Stimulated activated naive CD8-positive, alpha-beta T cell treated with anti-CD3 and anti-CD28 coated beads, Interleukin-15, Interleukin-2, amounts not matched to agents 100 ng/mL and 50 ng/mL, for 24 hours (primary cell): Measurements from ENCODE around the gene ZNF526.

Experiments
- H3K27ac Mint-ChIP-seq: one replicate; pipeline ENCODE4 v1.8.0; 2021; ENCODE audit warnings: mild to moderate bottlenecking, mixed read lengths
- H3K27me3 Mint-ChIP-seq: one replicate; pipeline ENCODE4 v1.8.0; 2021; ENCODE audit warnings: mixed read lengths
- H3K36me3 Mint-ChIP-seq: one replicate; pipeline ENCODE4 v1.8.0; 2021; ENCODE audit warnings: low read depth, mixed read lengths
- H3K4me1 Mint-ChIP-seq: one replicate; pipeline ENCODE4 v1.8.0; 2021; ENCODE audit warnings: low read depth, mixed read lengths
- H3K4me3 Mint-ChIP-seq: one replicate; pipeline ENCODE4 v1.8.0; 2021; ENCODE audit warnings: mild to moderate bottlenecking, mixed read lengths
- H3K9me3 Mint-ChIP-seq: one replicate; pipeline ENCODE4 v1.8.0; 2021; ENCODE audit warnings: mixed read lengths

The ZNF526 gene

DNA sequence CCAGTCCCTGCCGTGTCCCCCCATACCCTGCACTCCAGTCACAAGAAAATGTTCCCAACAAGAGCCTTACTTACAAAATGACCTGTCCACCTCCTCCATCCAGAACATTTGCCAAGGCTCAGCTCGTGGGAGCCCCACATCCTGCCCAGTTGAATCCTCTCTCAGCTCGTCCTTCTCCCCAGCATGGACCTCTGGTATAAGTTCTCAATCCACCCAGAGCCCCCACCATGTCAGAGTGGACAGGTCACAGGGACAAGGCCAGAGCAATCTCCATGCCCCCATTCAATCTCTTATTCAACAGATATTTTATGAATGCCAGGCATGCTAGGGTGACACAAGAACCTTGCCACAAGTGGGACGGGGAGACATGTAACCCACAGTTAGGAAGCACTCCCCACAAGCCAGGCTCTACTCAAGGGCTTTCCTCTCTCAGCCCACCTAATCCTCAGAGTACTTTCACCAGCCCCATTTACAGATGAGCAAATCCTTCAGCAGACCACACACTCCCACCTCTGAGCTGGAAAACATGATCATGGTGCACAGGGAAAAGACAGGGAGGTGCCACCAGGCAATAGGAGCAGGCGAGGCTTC is 17.7 kb upstream of the ZNF526 start:
- Mint-ChIP-seq H3K9me3 (no peaks in the 10 kb centered on the region), H3K27ac (peak overlapping the region; percentile 97), H3K4me1 (peaks cover 86% of the 10 kb centered on the region), H3K27me3 (no peaks in the 10 kb centered on the region), H3K4me3 (peak overlapping the region; percentile 31), H3K36me3 (peaks cover 65% of the 10 kb centered on the region)

- H3K36me3 Mint-ChIP-seq, result peaks cover 72% of the 10 kb centered on the region
- H3K4me1 Mint-ChIP-seq, result peaks cover 87% of the 10 kb centered on the region
- H3K4me3 Mint-ChIP-seq, result no peak overlapping the region
- no peaks in the 10 kb centered on the region for H3K9me3 Mint-ChIP-seq
- no peaks in the 10 kb centered on the region for H3K27me3 Mint-ChIP-seq
- H3K27ac Mint-ChIP-seq, result peak overlapping the region; percentile 42
Observed at GRCh38 chr19:42203700-42204099, 16.4 kb upstream of the ZNF526 start.

GRCh38 chr19:42204664-42205063 is 15.4 kb upstream of the ZNF526 start:
- peaks cover 73% of the 10 kb centered on the region for H3K36me3 Mint-ChIP-seq
- peaks cover 81% of the 10 kb centered on the region for H3K4me1 Mint-ChIP-seq
- no peak overlapping the region for H3K4me3 Mint-ChIP-seq
- no peaks in the 10 kb centered on the region for H3K27me3 Mint-ChIP-seq
- H3K27ac Mint-ChIP-seq, result no peak overlapping the region
- H3K9me3 Mint-ChIP-seq, result no peaks in the 10 kb centered on the region

- Mint-ChIP-seq H3K36me3 (peaks cover 67% of the 10 kb centered on the region), H3K4me3 (peak overlapping the region; percentile 7)
Observed at GRCh38 chr19:42206871-42207755, 13.0 kb upstream of the ZNF526 start.

GRCh38 chr19:42207767-42208271 is 12.3 kb upstream of the ZNF526 start:
- Mint-ChIP-seq H3K36me3 (peaks cover 64% of the 10 kb centered on the region), H3K9me3 (no peaks in the 10 kb centered on the region), H3K4me1 (peaks cover 52% of the 10 kb centered on the region), H3K4me3 (peak overlapping the region; percentile 7), H3K27me3 (no peaks in the 10 kb centered on the region), H3K27ac (peak overlapping the region; percentile 78)

More at GRCh38 chr19:42206871-42207755, 13.0 kb upstream of the ZNF526 start:
- Mint-ChIP-seq H3K9me3 (no peaks in the 10 kb centered on the region), H3K27ac (peak overlapping the region; percentile 16), H3K4me1 (peaks cover 57% of the 10 kb centered on the region), H3K27me3 (no peaks in the 10 kb centered on the region)

DNA sequence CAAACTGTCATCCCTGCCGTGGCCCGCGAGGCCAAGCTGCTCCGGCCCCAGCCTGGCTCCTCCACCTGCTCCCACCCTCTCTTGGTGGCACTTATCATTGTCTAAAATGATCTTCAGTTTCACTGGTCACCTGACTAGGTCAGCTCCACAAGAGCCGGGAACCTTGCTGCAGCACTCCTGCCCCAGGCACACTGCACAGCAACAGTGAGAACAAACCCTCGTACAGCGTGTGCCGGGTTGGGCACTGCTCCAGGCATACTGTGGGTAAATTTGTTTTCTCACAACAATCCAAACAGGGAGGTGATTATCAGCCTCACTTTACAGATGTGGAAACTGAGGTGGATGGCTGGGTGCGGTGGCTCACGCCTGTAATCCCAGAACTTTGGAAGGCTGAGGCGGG is 11.5 kb upstream of the ZNF526 start:
- Mint-ChIP-seq H3K27me3 (no peaks in the 10 kb centered on the region), H3K36me3 (peaks cover 64% of the 10 kb centered on the region), H3K4me1 (peaks cover 52% of the 10 kb centered on the region), H3K4me3 (no peak overlapping the region), H3K27ac (peak overlapping the region; percentile 78), H3K9me3 (no peaks in the 10 kb centered on the region)

- no peaks in the 10 kb centered on the region for H3K27me3 Mint-ChIP-seq
- H3K9me3 Mint-ChIP-seq, result no peaks in the 10 kb centered on the region
- peaks cover 48% of the 10 kb centered on the region for H3K36me3 Mint-ChIP-seq
- peaks cover 49% of the 10 kb centered on the region for H3K4me1 Mint-ChIP-seq
- H3K27ac Mint-ChIP-seq, result peak overlapping the region; percentile 49
- H3K4me3 Mint-ChIP-seq, result no peak overlapping the region
Observed at GRCh38 chr19:42212886-42213285, 7.2 kb upstream of the ZNF526 start.

- peaks cover 59% of the 10 kb centered on the region for H3K4me1 Mint-ChIP-seq
- H3K27me3 Mint-ChIP-seq, result no peaks in the 10 kb centered on the region
- peaks cover 31% of the 10 kb centered on the region for H3K36me3 Mint-ChIP-seq
- H3K9me3 Mint-ChIP-seq, result no peaks in the 10 kb centered on the region
- H3K27ac Mint-ChIP-seq, result peak overlapping the region; percentile 34
- H3K4me3 Mint-ChIP-seq, result peak overlapping the region; percentile 90
Observed at GRCh38 chr19:42214810-42215485, 5.2 kb upstream of the ZNF526 start.

- Mint-ChIP-seq H3K36me3 (peaks cover 39% of the 10 kb centered on the region), H3K9me3 (no peaks in the 10 kb centered on the region), H3K27ac (peak overlapping the region; percentile 96), H3K27me3 (no peaks in the 10 kb centered on the region), H3K4me1 (peaks cover 72% of the 10 kb centered on the region), H3K4me3 (peak overlapping the region; percentile 90)
Observed at GRCh38 chr19:42216653-42217519, 3.2 kb upstream of the ZNF526 start.

- peaks cover 42% of the 10 kb centered on the region for H3K36me3 Mint-ChIP-seq
- H3K4me1 Mint-ChIP-seq, result peaks cover 78% of the 10 kb centered on the region
- peak within 1 kb of the TSS; percentile 90 for H3K4me3 Mint-ChIP-seq
Observed at GRCh38 chr19:42217520-42218437, 2.3 kb upstream of the ZNF526 start, which contains the start of gene DEDD2. DEDD2 (minus strand) TSS chr19:42217677; CDS start chr19:42217007, 670 bp downstream.

GRCh38 chr19:42220751-42221097 is 612 bp downstream of the ZNF526 start:
- H3K36me3 Mint-ChIP-seq, result peaks cover 31% of the 10 kb centered on the region
- peak overlapping the region; percentile 99 for H3K4me3 Mint-ChIP-seq
- peak overlapping the region; percentile 98 for H3K27ac Mint-ChIP-seq
- H3K27me3 Mint-ChIP-seq, result no peaks in the 10 kb centered on the region
- H3K9me3 Mint-ChIP-seq, result no peaks in the 10 kb centered on the region
- peaks cover 60% of the 10 kb centered on the region for H3K4me1 Mint-ChIP-seq

More at GRCh38 chr19:42217520-42218437, 2.3 kb upstream of the ZNF526 start, which contains the start of gene DEDD2:
- H3K27me3 Mint-ChIP-seq, result no peaks in the 10 kb centered on the region
- H3K27ac Mint-ChIP-seq, result peak within 1 kb of the TSS; percentile 96
- no peaks in the 10 kb centered on the region for H3K9me3 Mint-ChIP-seq

GRCh38 chr19:42224940-42225717 is 5.0 kb downstream of the ZNF526 start:
- Mint-ChIP-seq H3K4me1 (peaks cover 26% of the 10 kb centered on the region), H3K27me3 (no peaks in the 10 kb centered on the region), H3K4me3 (no peak overlapping the region), H3K36me3 (peaks cover 53% of the 10 kb centered on the region), H3K9me3 (no peaks in the 10 kb centered on the region), H3K27ac (no peak overlapping the region)
